K562 (cell line): ENCODE measurements around the gene ZEB2. TPM values are rescaled to one million over a fixed set of nuclear protein-coding genes. Genes with fewer than 3 reads are reported as not detected.

Experiments
- ATAC-seq: fragments of 200-7000 bp; cut with Tn5 transposase; 3 replicates; pipeline ENCODE4 v1.9.1; 2020; ENCODE audit warnings: moderate library complexity
- BruUV-seq: library from RNA; stranded (reverse); fragments of 400-500 nt; replicated peaks from 2 replicates; lab custom pipeline; 2021; lab: Mats Ljungman, UMichigan
- CTCF ChIA-PET: fragments of 300-600 bp; formaldehyde crosslinking; extraction: SDS; loops from one replicate; lab custom pipeline; 2021; ENCODE audit warnings: low intra/inter-chr PET ratio; lab: Yijun Ruan, JAX
- POLR2A ChIA-PET: fragments of 300-600, 350-650 bp; sonication (Branson Sonifier 250); formaldehyde crosslinking; extraction: SDS; loops from one replicate; lab custom pipeline; 2021; ENCODE audit warnings: antibody characterized with exemption, inconsistent platforms; lab: Yijun Ruan, JAX
- DNase-seq, 4 experiments: peaks; one replicate each; pipeline versions ENCODE4 v3.0.0 to v3.0.0-alpha.2; 2011 to 2018; ENCODE audit warnings: low spot score in 3 of 4, mixed read lengths in 3 of 4; ENCODE audit errors: extremely low read depth in 1 of 4
- FAIRE-seq: peaks from 2 replicates; lab custom pipeline; 2011; peaks lifted over from hg19 to GRCh38; lab: Jason Lieb, UNC
- H2AFZ ChIP-seq: 2 replicates; pipeline ENCODE4 v1.6.0; 2011; ENCODE audit warnings: low read depth, low read length, control low read depth, inconsistent platforms
- H3K27ac ChIP-seq: fragments of 200-600 bp; 3 replicates; pipeline ENCODE4 v1.8.0; 2011; ENCODE audit warnings: low read depth, mild to moderate bottlenecking, control low read depth, inconsistent platforms, low read length, moderate library complexity, mixed read lengths; ENCODE audit errors: extremely low read depth
- H3K27me3 ChIP-seq, 2 experiments: fragments of 300-600 bp in 1 of 2; 2 replicates in 1 of 2; 3 replicates in 1 of 2; pipeline versions ENCODE4 v1.6.0 to v1.8.0; 2011; ENCODE audit warnings: inconsistent platforms in 2 of 2, low read length in 2 of 2, mild to moderate bottlenecking in 1 of 2, mixed read lengths in 1 of 2, moderate library complexity in 1 of 2; ENCODE audit not compliant: control insufficient read depth in 2 of 2, insufficient read depth in 2 of 2
- H3K36me3 ChIP-seq: fragments of 300-600 bp; 3 replicates; pipeline ENCODE4 v1.8.0; 2011; ENCODE audit warnings: mild to moderate bottlenecking, low read length, inconsistent platforms; ENCODE audit not compliant: control insufficient read depth, insufficient read depth
- H3K4me1 ChIP-seq, 2 experiments: fragments of 200-600 bp in 1 of 2; replicated peaks in 1 of 2; 2 replicates in 1 of 2; 3 replicates in 1 of 2; pipeline versions ENCODE4 v1.5.1 to v1.8.0; 2011; ENCODE audit warnings: inconsistent platforms in 2 of 2, low read length in 2 of 2, mild to moderate bottlenecking in 1 of 2, mixed read lengths in 1 of 2, moderate library complexity in 1 of 2; ENCODE audit not compliant: control insufficient read depth in 2 of 2, insufficient read depth in 2 of 2
- H3K4me2 ChIP-seq: 2 replicates; pipeline ENCODE4 v1.6.1; 2011; ENCODE audit warnings: low read length, control low read depth, inconsistent platforms, mixed read lengths; ENCODE audit not compliant: insufficient read depth
- H3K4me3 ChIP-seq: fragments of 200-600 bp; sonication (generic), shearing (Covaris generic); 2 replicates; pipeline ENCODE4 v1.5.1; 2016; ENCODE audit warnings: control low read depth, inconsistent platforms
- H3K79me2 ChIP-seq: fragments of 200-600 bp; 3 replicates; pipeline ENCODE4 v1.8.0; 2011; ENCODE audit warnings: low read length, inconsistent platforms; ENCODE audit not compliant: control insufficient read depth, insufficient read depth
- H3K9ac ChIP-seq, 2 experiments: 2 replicates each; pipeline versions ENCODE4 v1.6.0 to v1.6.1; 2011; ENCODE audit warnings: low read depth in 2 of 2, low read length in 2 of 2, control low read depth in 1 of 2, inconsistent platforms in 1 of 2, mild to moderate bottlenecking in 1 of 2, mixed read lengths in 1 of 2; ENCODE audit not compliant: insufficient read depth in 1 of 2
- H3K9me1 ChIP-seq: one replicate; pipeline ENCODE4 v1.6.0; 2011; ENCODE audit warnings: inconsistent platforms, mild to moderate bottlenecking, low read length, moderate library complexity; ENCODE audit not compliant: control insufficient read depth, insufficient read depth
- H3K9me3 ChIP-seq: replicated peaks from 2 replicates; pipeline ENCODE4 v1.5.1; 2011; ENCODE audit warnings: low read depth, low read length, inconsistent platforms; ENCODE audit not compliant: control insufficient read depth, insufficient read depth
- H4K20me1 ChIP-seq: replicated peaks from 2 replicates; pipeline ENCODE4 v1.6.1; 2011; ENCODE audit warnings: low read length, inconsistent platforms, mixed read lengths; ENCODE audit not compliant: control insufficient read depth, insufficient read depth
- IRF2 ChIP-seq: sonication (generic); formaldehyde crosslinking; IDR thresholded peaks from 2 replicates; pipeline ENCODE4 v1.8.1; 2022; ENCODE audit warnings: mild to moderate bottlenecking, missing genetic modification reagents
- L3MBTL2 ChIP-seq: fragments of 450-650 bp; IDR thresholded peaks from 2 replicates; pipeline ENCODE4 v1.6.1; 2016; ENCODE audit warnings: mild to moderate bottlenecking, moderate library complexity
- MCM2 ChIP-seq: fragments of 450-650 bp; IDR thresholded peaks from 2 replicates; pipeline ENCODE4 v1.6.1; 2017; ENCODE audit warnings: low read depth, mild to moderate bottlenecking
- MYNN ChIP-seq, 2 experiments: sonication (generic); formaldehyde crosslinking in 1 of 2; IDR thresholded peaks; 2 replicates each; pipeline versions ENCODE4 v1.5.0 to v1.6.1; 2016 to 2020; ENCODE audit warnings: antibody characterized with exemption in 1 of 2, missing genetic modification reagents in 1 of 2
- NFYB ChIP-seq: IDR thresholded peaks from 2 replicates; pipeline ENCODE4 v1.6.1; 2011; ENCODE audit warnings: mild to moderate bottlenecking, moderate library complexity; ENCODE audit not compliant: insufficient read length; ENCODE audit errors: extremely low read depth
- PHB2 ChIP-seq: fragments of 450-650 bp; IDR thresholded peaks from 2 replicates; pipeline ENCODE4 v1.6.1; 2017; ENCODE audit warnings: low read depth
- TRIM28 ChIP-seq: fragments of 450-650 bp; IDR thresholded peaks from 2 replicates; pipeline ENCODE4 v1.6.1; 2017
- WGBS: fragments of 100-300 bp; shearing (Covaris generic); methylation state at CpG from one replicate; pipeline ENCODE4 v1.1.6; 2016; ENCODE audit warnings: low coverage, mixed read lengths; ENCODE audit not compliant: insufficient coverage; ENCODE audit errors: missing lambda C conversion rate; 5-methylcytosine and 5-hydroxymethylcytosine counted together
- in situ Hi-C: fragments of 300-500 bp; cut with MboI; formaldehyde crosslinking; loops from 4 replicates; pipeline ENCODE4 v1.15.0; 2018; ENCODE audit warnings: inconsistent platforms, mixed read lengths
- intact Hi-C: fragments of 100-400 bp; cut with micrococcal nuclease; formaldehyde crosslinking; loops from 2 replicates; pipeline ENCODE4 v1.14.2; 2022
- polyA plus RNA-seq, 8 experiments: library from polyadenylated mRNA; depleted of rRNA in 4 of 8; stranded (reverse) in 5 of 8; unstranded in 3 of 8; fragments of >200 nt; fragmentation: Nextera tagmentation in 2 of 8; fragmentation: Illumina TruSeq in 1 of 8; extraction: Ambion mirVana in 2 of 8; extraction: Trizol in 1 of 8; gene quantifications; 2 replicates each; pipeline versions ENCODE4 v1.2.1 to v1.2.3, GENCODE V29; 2011 to 2014; ENCODE audit warnings: inconsistent platforms in 1 of 8, missing spikeins in 1 of 8
- total RNA-seq, 7 experiments: library from RNA; depleted of rRNA in 6 of 7; stranded (reverse); fragments of >200 nt in 6 of 7; fragmentation: Illumina TruSeq in 2 of 7; extraction: Trizol in 2 of 7; gene quantifications; 2 replicates each; pipeline versions ENCODE4 v1.2.1 to v1.2.3, GENCODE V29; 2011 to 2021; ENCODE audit warnings: low replicate concordance in 1 of 7
- TF ChIP-seq, protein P1 (sequence below): fragments of 250-450 bp; sonication (Bioruptor Pico); IDR thresholded peaks from 2 replicates; pipeline ENCODE4 v1.5.0; 2021; ENCODE audit warnings: mild to moderate bottlenecking, moderate library complexity
- TF ChIP-seq, protein P2 (sequence below): fragments of 250-450 bp; sonication (Bioruptor Pico); IDR thresholded peaks from 2 replicates; pipeline ENCODE4 v1.4.0; 2020

The ZEB2 gene
- total and polyA plus RNA-seq, 9 of the 15 experiments (the other 6 are each of a cell fraction or from before 2014, with no cell fraction given): 15.1 to 113 (median 72.3) TPM

DNA sequence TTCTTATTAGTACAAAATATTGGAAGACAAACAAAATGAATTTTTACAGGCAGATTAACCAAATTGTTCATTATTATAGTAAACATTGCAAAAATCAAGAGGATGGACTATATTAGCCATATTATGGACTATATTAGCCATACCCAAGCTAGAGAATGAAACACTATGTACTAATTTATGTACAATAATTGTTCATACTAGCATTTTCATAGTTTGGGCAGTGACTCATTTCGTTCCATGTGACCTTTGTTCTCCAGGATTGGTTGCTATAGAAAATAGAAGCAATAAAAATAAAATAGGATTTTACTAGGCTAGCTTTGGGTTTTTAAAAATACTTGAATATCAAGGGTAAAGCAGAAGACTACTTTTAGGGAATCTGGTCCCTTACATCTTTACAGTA is 176.8 kb downstream of the ZEB2 start:
- H3K4me1 ChIP-seq: peaks cover 0 to 8% of the 10 kb centered on the region in 2 experiments; a peak in 2 of 5 replicates
- WGBS: 62% methylated on average over 1 of the region's 1 CpG
- 0 out of 2 replicates have a peak, but pooled peaks cover 6% of the 10 kb centered on the region for H3K9me3 ChIP-seq
- H3K4me2 ChIP-seq: no peak overlapping the region
- no peaks in the 10 kb centered on the region for H3K79me2 ChIP-seq
- ChIA-PET POLR2A (no interaction called here), CTCF (no interaction called here)
- H3K9me1 ChIP-seq: no peaks in the 10 kb centered on the region
- intact Hi-C loops: no loop called here
- H4K20me1 ChIP-seq: no peaks in the 10 kb centered on the region
- no peaks in the 10 kb centered on the region for H3K27me3 ChIP-seq
- BruUV-seq: no TSS peak
- in situ Hi-C loops: no loop called here
- no peak overlapping the region for H2AFZ ChIP-seq
- FAIRE-seq: no peak
- TF ChIP-seq NFYB: no peak
- no peak for TF ChIP-seq IRF2 (CRISPR knock-in tag)
- no peak for TF ChIP-seq PHB2
- TF ChIP-seq, protein P1, sequence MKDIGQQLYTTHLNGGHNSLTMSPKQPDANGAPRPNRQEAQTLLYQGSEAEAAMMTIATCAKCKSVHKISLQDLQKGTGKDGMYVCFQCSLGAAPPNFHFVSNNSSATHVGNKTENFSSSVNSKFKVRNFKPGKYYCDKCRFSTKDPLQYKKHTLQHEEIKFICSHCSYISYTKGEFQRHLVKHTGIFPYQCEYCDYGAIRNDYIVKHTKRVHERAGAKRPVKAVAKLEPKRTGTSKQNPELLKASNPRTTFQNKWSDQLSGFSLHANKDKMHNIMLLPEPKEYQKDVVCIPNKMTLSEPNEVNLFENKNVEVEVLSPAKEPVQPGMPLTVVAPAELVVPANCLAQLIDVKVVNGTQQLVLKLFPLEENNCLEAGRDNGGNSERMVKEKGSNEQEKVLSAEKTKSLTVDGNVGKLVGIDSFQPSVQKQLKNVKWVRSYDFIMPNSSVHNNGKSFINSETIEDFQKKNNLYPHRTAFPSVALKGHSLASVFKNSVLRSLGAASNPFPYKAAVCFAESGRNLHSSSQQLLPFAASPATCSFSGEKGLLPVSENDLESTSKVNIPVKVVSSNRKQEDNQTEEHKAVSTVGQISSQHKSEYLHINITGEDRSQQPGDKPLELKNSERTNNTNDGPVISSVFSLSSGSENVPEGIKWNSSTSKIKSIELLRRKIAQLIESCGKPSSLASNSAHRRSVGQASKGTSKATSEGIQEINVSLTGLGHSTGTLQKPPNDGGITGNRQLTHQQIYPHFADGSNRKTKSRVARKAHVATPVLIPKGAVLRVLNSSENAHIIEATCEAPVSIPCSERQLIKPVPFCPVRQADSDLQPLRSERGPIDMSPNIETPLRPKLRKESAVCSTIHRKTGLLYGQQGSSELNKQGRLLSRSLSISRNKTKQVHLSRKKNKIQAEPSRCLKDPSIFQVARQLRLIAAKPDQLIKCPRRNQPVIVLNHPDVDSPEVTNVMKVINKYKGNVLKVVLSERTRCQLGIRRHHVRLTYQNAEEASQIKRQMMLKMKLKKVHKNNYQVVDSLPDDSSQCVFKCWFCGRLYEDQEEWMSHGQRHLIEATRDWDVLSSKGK (CRISPR knock-in tag): no peak
- TF ChIP-seq TRIM28: no peak
- TF ChIP-seq, protein P2, sequence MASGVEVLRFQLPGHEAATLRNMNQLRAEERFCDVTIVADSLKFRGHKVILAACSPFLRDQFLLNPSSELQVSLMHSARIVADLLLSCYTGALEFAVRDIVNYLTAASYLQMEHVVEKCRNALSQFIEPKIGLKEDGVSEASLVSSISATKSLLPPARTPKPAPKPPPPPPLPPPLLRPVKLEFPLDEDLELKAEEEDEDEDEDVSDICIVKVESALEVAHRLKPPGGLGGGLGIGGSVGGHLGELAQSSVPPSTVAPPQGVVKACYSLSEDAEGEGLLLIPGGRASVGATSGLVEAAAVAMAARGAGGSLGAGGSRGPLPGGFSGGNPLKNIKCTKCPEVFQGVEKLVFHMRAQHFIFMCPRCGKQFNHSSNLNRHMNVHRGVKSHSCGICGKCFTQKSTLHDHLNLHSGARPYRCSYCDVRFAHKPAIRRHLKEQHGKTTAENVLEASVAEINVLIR: no peak
- no peak for TF ChIP-seq MYNN (IDR thresholded peaks at IDR 0.05)
- no peak for TF ChIP-seq MYNN (CRISPR knock-in tag; IDR thresholded peaks at IDR 0.05)
- TF ChIP-seq L3MBTL2: no peak
- TF ChIP-seq MCM2: no peak
- TF ChIP-seq, all 486 proteins: peak for 0
- no peak for DNase-seq
- Histone ChIP-seq H3K4me3 (no peak overlapping the region), H3K36me3 (no peaks in the 10 kb centered on the region), H3K9ac (no peak overlapping the region), H3K27ac (no peak overlapping the region)
- no peak for ATAC-seq
